ENCODE measurements around the gene ZNHIT1.

GRCh38 chr7:101238226-101239182 lies 20.5 kb downstream of the ZNHIT1 start:
- TF ChIP-seq POLR2A (IDR thresholded peaks at IDR 0.05) (no peak), CTCF (IDR thresholded peaks at IDR 0.05) (no peak)
